HEK293 (cell line): ENCODE results near the gene SLC10A4.

ENCODE experiments used
- CTCF ChIP-seq: fragments of 450-650 bp; formaldehyde crosslinking; IDR thresholded peaks from 2 replicates; pipeline ENCODE4 v1.5.1; 2016; ENCODE audit warnings: missing biosample characterization, missing genetic modification characterization
- MEIS1 ChIP-seq: sonication (generic); formaldehyde crosslinking; IDR thresholded peaks from 2 replicates; pipeline ENCODE4 v1.8.1; 2022; ENCODE audit warnings: missing genetic modification reagents, mild to moderate bottlenecking, borderline replicate concordance
- PATZ1 ChIP-seq: fragments of 450-650 bp; formaldehyde crosslinking; IDR thresholded peaks from 2 replicates; pipeline ENCODE4 v1.5.1; 2016; ENCODE audit warnings: missing biosample characterization, missing genetic modification characterization
- TCF7L2 ChIP-seq: IDR thresholded peaks from 2 replicates; pipeline ENCODE4 v1.6.1; 2011; ENCODE audit warnings: low read depth, mild to moderate bottlenecking, inconsistent platforms, low read length, moderate library complexity, borderline replicate concordance
- ZBTB10 ChIP-seq: fragments of 450-650 bp; formaldehyde crosslinking; IDR thresholded peaks from 2 replicates; pipeline ENCODE4 v1.5.1; 2016; ENCODE audit warnings: missing biosample characterization, missing genetic modification characterization
- ZBTB26 ChIP-seq: fragments of 450-650 bp; formaldehyde crosslinking; optimal IDR thresholded peaks from 2 replicates; pipeline ENCODE3; 2016; ENCODE audit warnings: missing biosample characterization, mild to moderate bottlenecking, missing genetic modification characterization
- ZNF157 ChIP-seq: fragments of 450-650 bp; formaldehyde crosslinking; IDR thresholded peaks from 2 replicates; pipeline ENCODE4 v1.5.1; 2016; ENCODE audit warnings: missing biosample characterization, missing genetic modification characterization
- ZNF184 ChIP-seq: fragments of 450-650 bp; IDR thresholded peaks from 2 replicates; pipeline ENCODE4 v1.5.1; 2018; ENCODE audit warnings: missing biosample characterization, mild to moderate bottlenecking, missing genetic modification characterization
- ZNF274 ChIP-seq, 2 experiments: fragments of 200-500 bp in 1 of 2; fragments of 450-650 bp in 1 of 2; sonication (Bioruptor generic) in 1 of 2; formaldehyde crosslinking in 1 of 2; IDR thresholded peaks; 2 replicates each; pipeline versions ENCODE4 v1.5.1 to v1.6.1; 2014 to 2016; ENCODE audit warnings: borderline replicate concordance in 1 of 2, inconsistent platforms in 1 of 2, low read length in 1 of 2, missing biosample characterization in 1 of 2, missing genetic modification characterization in 1 of 2
- ZNF549 ChIP-seq: fragments of 450-650 bp; IDR thresholded peaks from 2 replicates; pipeline ENCODE4 v1.5.1; 2018; ENCODE audit warnings: missing biosample characterization, missing genetic modification characterization, mild to moderate bottlenecking, inconsistent platforms, moderate library complexity
- ZNF843 ChIP-seq: fragments of 450-650 bp; formaldehyde crosslinking; IDR thresholded peaks from 2 replicates; pipeline ENCODE4 v1.5.1; 2016; ENCODE audit warnings: missing biosample characterization, missing genetic modification characterization
- ZSCAN18 ChIP-seq: fragments of 450-650 bp; formaldehyde crosslinking; IDR thresholded peaks from 2 replicates; pipeline ENCODE4 v1.5.1; 2016; ENCODE audit warnings: missing biosample characterization, missing genetic modification characterization
- ZSCAN23 ChIP-seq: fragments of 450-650 bp; formaldehyde crosslinking; IDR thresholded peaks from 2 replicates; pipeline ENCODE4 v1.5.1; 2016; ENCODE audit warnings: missing biosample characterization, missing genetic modification characterization

GRCh38 chr4:48483006-48483776 lies at the start of gene SLC10A4:
- no peak for TF ChIP-seq ZSCAN23 (tag by site-specific recombination)
- no peak for TF ChIP-seq MEIS1 (CRISPR knock-in tag)
- no peak for TF ChIP-seq ZNF843 (tag by site-specific recombination)
- TF ChIP-seq ZBTB26, result peak; percentile 32
- no peak for TF ChIP-seq ZNF549 (tag by site-specific recombination)
- no peak for TF ChIP-seq TCF7L2
- no peak for TF ChIP-seq PATZ1 (tag by site-specific recombination)
- no peak for TF ChIP-seq CTCF
- TF ChIP-seq ZBTB10, result no peak
- TF ChIP-seq ZSCAN18 (tag by site-specific recombination), result no peak
- TF ChIP-seq ZNF157 (tag by site-specific recombination), result no peak
- TF ChIP-seq ZNF184, result no peak
- no peak for TF ChIP-seq ZNF274 (IDR thresholded peaks at IDR 0.05; ENCODE audit: low read length)
- no peak for TF ChIP-seq ZNF274 (tag by site-specific recombination; IDR thresholded peaks at IDR 0.05; ENCODE audit: borderline replicate concordance)
